NCI-H1048 (cell line): ENCODE results near the gene ITGA2B.
"Not testable (repeated sequence)": the region's sequence is repeated elsewhere in the genome, so short reads cannot be mapped to it uniquely, and the experiment has no call there.

ENCODE experiments used
- DNase-seq: peaks from one replicate; lab custom pipeline; 2025; lab: John Stamatoyannopoulos, UW

Gene ITGA2B

GRCh38 chr17:44330263-44330662 is 59.2 kb downstream of the ITGA2B start:
- not testable (repeated sequence) for DNase-seq

- DNase-seq: not testable (repeated sequence)
Measured at GRCh38 chr17:44329516-44329915, 59.9 kb downstream of the ITGA2B start.

- DNase-seq: no peak
Measured at GRCh38 chr17:44327715-44328449, 61.6 kb downstream of the ITGA2B start.

- DNase-seq: peak; percentile 90
Measured at GRCh38 chr17:44326861-44327444, 62.5 kb downstream of the ITGA2B start.

- peak; percentile 70 for DNase-seq
Measured at GRCh38 chr17:44324571-44325275, 64.7 kb downstream of the ITGA2B start, which contains the start of gene SLC25A39. Gene SLC25A39 (minus strand): TSS chr17:44324823. CDS start chr17:44323562, 1,261 bp downstream.

GRCh38 chr17:44324092-44324570 is 65.3 kb downstream of the ITGA2B start:
- no peak for DNase-seq

- DNase-seq: no peak
Measured at GRCh38 chr17:44323359-44324091, 65.9 kb downstream of the ITGA2B start.

- DNase-seq: no peak
Measured at GRCh38 chr17:44322236-44322895, 67.1 kb downstream of the ITGA2B start.
